Thymus (tissue), 11 donors: Measurements from ENCODE around the gene LACRT. TPM values are rescaled to one million over a fixed set of nuclear protein-coding genes. Genes with fewer than 3 reads are reported as not detected.

ENCODE experiments used
- DNase-seq, 9 donors: peaks; one replicate each; pipeline ENCODE4 v3.0.0-alpha.2; 2013; ENCODE audit warnings: low spot score in 9 of 9, low read depth in 6 of 9, missing footprints in 1 of 9
- H3K27ac ChIP-seq, 2 donors: one replicate each; pipeline ENCODE4 v1.5.1; 2013; ENCODE audit warnings: control low read depth in 1 of 2, low read depth in 1 of 2, low read length in 1 of 2, mild to moderate bottlenecking in 1 of 2, moderate library complexity in 1 of 2
- H3K27me3 ChIP-seq, 2 donors: one replicate each; pipeline ENCODE4 v1.5.1; 2013; ENCODE audit warnings: low read length in 1 of 2; ENCODE audit not compliant: control insufficient read depth in 2 of 2, insufficient read depth in 1 of 2
- H3K36me3 ChIP-seq, 2 donors: one replicate each; pipeline ENCODE4 v1.5.1; 2013; ENCODE audit warnings: low read length in 1 of 2, mild to moderate bottlenecking in 1 of 2, moderate library complexity in 1 of 2; ENCODE audit not compliant: control insufficient read depth in 2 of 2, insufficient read depth in 2 of 2
- H3K4me1 ChIP-seq, 2 donors: one replicate each; pipeline ENCODE4 v1.5.1; 2013; ENCODE audit warnings: low read length in 2 of 2; ENCODE audit not compliant: control insufficient read depth in 2 of 2, insufficient read depth in 2 of 2
- H3K4me3 ChIP-seq, 2 donors: one replicate each; pipeline ENCODE4 v1.5.1; 2013; ENCODE audit warnings: low read length in 2 of 2, control low read depth in 1 of 2, mild to moderate bottlenecking in 1 of 2
- H3K9me3 ChIP-seq, 2 donors: one replicate each; pipeline ENCODE4 v1.5.1; 2013; ENCODE audit warnings: low read length in 1 of 2, mild to moderate bottlenecking in 1 of 2; ENCODE audit not compliant: control insufficient read depth in 2 of 2, insufficient read depth in 1 of 2
- WGBS: extraction: QIAGEN DNeasy Blood & Tissue Kit; methylation state at CpG from one replicate; pipeline ENCODE4 v1.1.7; 2013; 5-methylcytosine and 5-hydroxymethylcytosine counted together
- polyA plus RNA-seq: library from polyadenylated mRNA; stranded (reverse); fragments of 200-250 nt; gene quantifications from one replicate; pipeline ENCODE4 v1.2.3, GENCODE V29; 2013
- total RNA-seq: library from RNA; stranded (reverse); fragments of 120-200 nt; gene quantifications from one replicate; pipeline ENCODE4 v1.2.4, GENCODE V29; 2013
- donor health status: healthy.

LACRT gene
- total and polyA plus RNA-seq, 2 donors, result 2.2 to 11.5 TPM

DNA sequence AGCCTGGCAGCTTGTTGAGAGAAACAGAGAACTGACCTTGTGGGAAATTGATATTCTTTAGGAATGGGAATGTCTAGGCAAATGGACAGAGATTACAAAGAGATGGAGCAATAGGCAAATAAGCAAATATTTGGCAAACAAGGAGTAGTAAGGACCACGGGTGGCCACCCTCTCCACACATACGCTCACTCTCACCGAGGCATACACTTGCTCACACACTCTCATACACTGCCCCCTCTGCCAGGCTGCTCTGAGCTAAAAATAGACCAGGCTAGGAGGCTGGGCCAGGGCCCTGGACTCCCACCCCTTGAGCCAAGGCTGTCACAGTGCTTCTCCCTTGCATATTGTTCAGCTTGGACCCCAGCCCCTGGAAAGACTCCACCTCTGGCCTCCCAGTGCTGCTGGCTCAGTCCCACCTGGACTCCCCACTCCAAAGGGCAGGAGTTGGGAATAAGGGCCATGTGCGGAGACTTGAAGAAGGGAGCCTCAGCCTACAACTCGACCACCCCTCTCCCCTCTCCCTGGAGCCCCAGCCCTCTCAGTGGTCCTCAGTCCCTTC is 47.3 kb downstream of the LACRT start:
- Histone ChIP-seq H3K27ac (no peak overlapping the region), H3K4me1 (peaks cover 0 to 6% of the 10 kb centered on the region in 2 donors), H3K36me3 (no peaks in the 10 kb centered on the region), H3K4me3 (no peak overlapping the region), H3K27me3 (peaks cover 32 to 95% of the 10 kb centered on the region in 2 donors), H3K9me3 (no peaks in the 10 kb centered on the region)
- DNase-seq, result no peak
- 82% methylated on average over 5 of the region's 5 CpGs for WGBS

DNA sequence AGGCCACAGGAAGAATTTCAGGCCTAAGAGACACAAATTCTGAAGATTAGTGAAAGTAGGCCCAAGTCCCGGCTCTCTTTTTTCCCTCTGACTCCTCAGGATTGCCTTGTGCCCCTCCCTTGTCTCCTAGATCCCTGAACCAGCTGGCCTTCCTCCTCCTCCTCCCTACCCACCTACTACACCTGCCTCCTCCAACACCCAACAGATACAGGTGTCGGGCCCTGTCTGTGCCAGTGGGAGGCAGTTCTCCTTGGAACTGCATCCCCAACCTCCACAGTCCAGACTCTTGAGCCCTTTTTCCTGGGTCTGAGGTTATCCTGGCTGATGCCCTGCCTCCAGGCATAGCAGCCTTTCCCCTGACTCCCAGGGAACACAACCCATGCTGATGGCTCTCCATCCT is 48.1 kb downstream of the LACRT start:
- 99% methylated on average over 2 of the region's 2 CpGs for WGBS
- H3K4me3 ChIP-seq, result no peak overlapping the region
- H3K27me3 ChIP-seq, result peaks cover 32 to 91% of the 10 kb centered on the region in 2 donors

DNA sequence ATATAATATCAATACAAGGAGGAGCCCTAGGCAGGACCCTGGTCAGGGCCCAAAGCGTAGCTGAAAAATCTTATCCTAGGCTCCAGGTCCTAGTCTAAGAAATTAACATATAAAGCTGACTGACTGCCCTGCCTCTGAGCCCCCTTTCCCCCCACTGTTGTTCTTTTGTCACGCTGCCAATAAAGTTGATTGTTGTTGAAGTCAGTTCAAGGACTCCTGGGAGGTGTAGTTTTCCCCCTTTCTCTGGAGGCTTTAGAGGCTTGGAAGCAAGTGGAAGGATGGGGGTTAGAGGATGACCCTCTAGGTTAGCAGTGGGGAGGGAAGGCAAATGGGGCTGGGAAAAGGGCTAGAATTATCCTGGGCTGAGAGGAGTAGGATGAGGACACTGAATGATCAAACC is 49.5 kb downstream of the LACRT start:
- no peak for DNase-seq
- Histone ChIP-seq H3K4me3 (no peak overlapping the region), H3K36me3 (no peaks in the 10 kb centered on the region), H3K27ac (no peak overlapping the region), H3K4me1 (peaks cover 0 to 6% of the 10 kb centered on the region in 2 donors), H3K9me3 (no peaks in the 10 kb centered on the region), H3K27me3 (peaks cover 32 to 77% of the 10 kb centered on the region in 2 donors)
- WGBS, result 97% methylated on average over 2 of the region's 2 CpGs

More for the DNA sequence above, 48.1 kb downstream of the LACRT start:
- Histone ChIP-seq H3K27ac (no peak overlapping the region), H3K9me3 (no peaks in the 10 kb centered on the region), H3K36me3 (no peaks in the 10 kb centered on the region), H3K4me1 (peaks cover 0 to 6% of the 10 kb centered on the region in 2 donors)
- no peak for DNase-seq

DNA sequence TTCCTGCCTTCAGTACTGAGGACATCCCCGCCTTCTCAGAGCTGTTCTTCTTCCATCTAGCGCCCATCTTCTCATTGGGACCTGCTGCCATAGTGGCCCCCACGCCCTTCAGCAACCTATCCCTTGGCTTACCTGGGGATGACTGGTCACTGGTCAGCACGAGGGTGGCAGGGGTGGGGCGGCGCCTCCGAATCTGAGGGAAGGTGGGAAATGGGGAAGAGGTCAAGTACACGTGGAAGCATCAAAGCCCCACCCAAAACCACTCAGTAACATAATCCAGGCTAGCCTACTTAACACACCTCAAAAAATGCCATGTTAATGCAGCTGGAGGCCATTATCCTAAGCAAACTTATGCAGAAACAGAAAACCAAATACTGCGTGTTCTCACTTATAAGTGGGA is 50.6 kb downstream of the LACRT start:
- Histone ChIP-seq H3K4me1 (peaks cover 0 to 11% of the 10 kb centered on the region in 2 donors), H3K4me3 (no peak overlapping the region), H3K36me3 (no peaks in the 10 kb centered on the region), H3K27me3 (peaks cover 28 to 66% of the 10 kb centered on the region in 2 donors), H3K9me3 (no peaks in the 10 kb centered on the region), H3K27ac (no peak overlapping the region)
- 69% methylated on average over 9 of the region's 9 CpGs for WGBS
- no peak for DNase-seq

DNA sequence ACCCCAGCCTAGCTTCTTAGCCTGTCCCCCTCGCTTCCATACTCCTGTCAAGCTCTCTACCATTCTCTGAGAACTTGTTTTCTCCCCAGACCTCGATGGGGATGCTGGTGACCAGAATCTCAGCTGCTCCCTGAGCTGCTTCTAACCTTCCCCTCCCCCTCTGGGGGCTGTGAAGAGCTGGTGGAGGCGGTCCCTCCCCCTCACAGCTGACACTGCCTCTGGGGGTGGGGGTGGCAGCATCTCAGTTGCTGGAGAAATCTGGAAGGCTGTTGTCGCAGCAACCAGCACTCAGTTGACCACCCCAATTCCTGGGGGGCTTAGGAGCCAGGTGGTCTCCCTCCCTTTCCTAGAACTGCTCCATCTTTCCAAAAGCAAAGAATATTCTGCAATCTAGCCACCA is 51.0 kb downstream of the LACRT start:
- no peaks in the 10 kb centered on the region for H3K36me3 ChIP-seq
- DNase-seq, result no peak
- no peaks in the 10 kb centered on the region for H3K9me3 ChIP-seq
- peaks cover 24 to 62% of the 10 kb centered on the region in 2 donors for H3K27me3 ChIP-seq
- peaks cover 0 to 8% of the 10 kb centered on the region in 2 donors for H3K4me1 ChIP-seq
- no peak overlapping the region for H3K27ac ChIP-seq
- H3K4me3 ChIP-seq, result no peak overlapping the region
- WGBS, result 67% methylated on average over 4 of the region's 4 CpGs

DNA sequence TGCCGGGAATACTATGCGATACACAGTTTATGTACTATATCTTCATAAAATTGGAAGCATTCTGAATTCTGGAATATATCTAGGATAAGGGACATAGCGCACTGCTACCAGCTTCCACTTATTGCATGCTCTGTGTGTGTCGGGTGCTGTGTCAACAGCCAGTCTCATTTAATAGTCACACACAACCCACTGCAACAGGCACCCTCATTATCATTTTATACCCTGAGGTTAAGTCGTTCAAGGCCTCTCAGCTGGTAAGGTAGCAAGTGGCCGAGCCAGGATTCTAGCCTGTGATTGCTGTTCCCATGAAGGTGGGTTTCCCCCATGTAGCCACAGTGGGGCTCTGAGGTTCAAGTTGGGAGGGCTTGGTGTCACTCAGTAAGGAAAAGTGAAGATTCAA is 53.3 kb downstream of the LACRT start:
- Histone ChIP-seq H3K27ac (no peak overlapping the region), H3K27me3 (peaks cover 8 to 41% of the 10 kb centered on the region in 2 donors), H3K4me1 (peaks cover 0 to 5% of the 10 kb centered on the region in 2 donors), H3K36me3 (peaks cover 0 to 2% of the 10 kb centered on the region in 2 donors), H3K4me3 (no peak overlapping the region), H3K9me3 (no peaks in the 10 kb centered on the region)
- WGBS, result 97% methylated on average over 6 of the region's 6 CpGs
- DNase-seq, result no peak

Other genes starting within 250 kb of the LACRT start
- 16.7 TPM for gene ITGA5, start 215.6 kb downstream of the LACRT start, total RNA-seq
- gene ITGA5, start 215.6 kb downstream of the LACRT start, polyA plus RNA-seq, result 25.0 TPM
- 4.9 TPM for gene GTSF1, start 161.3 kb downstream of the LACRT start, total RNA-seq
- 4.2 TPM for gene GTSF1, start 161.3 kb downstream of the LACRT start, polyA plus RNA-seq
- 108 TPM for gene NCKAP1L, start 137.1 kb downstream of the LACRT start, total RNA-seq
- 34.5 TPM for gene NCKAP1L, start 137.1 kb downstream of the LACRT start, polyA plus RNA-seq
- 1.4 TPM for gene PDE1B, start 85.3 kb downstream of the LACRT start, total RNA-seq
- 6.6 TPM for gene PDE1B, start 85.3 kb downstream of the LACRT start, polyA plus RNA-seq
- 0.09 TPM for gene PPP1R1A, start 46.2 kb downstream of the LACRT start, total RNA-seq
- gene PPP1R1A, start 46.2 kb downstream of the LACRT start, polyA plus RNA-seq, result 0.91 TPM
- gene DCD, start 13.5 kb upstream of the LACRT start, total RNA-seq, result 0.85 TPM
- gene DCD, start 13.5 kb upstream of the LACRT start, polyA plus RNA-seq, result 2.7 TPM
- 1.2 TPM for gene MUCL1, start 219.6 kb upstream of the LACRT start, total RNA-seq
- gene MUCL1, start 219.6 kb upstream of the LACRT start, polyA plus RNA-seq, result 19.2 TPM